HG02981 (cell line): ENCODE measurements around the gene DBNDD1.

ENCODE experiments used
- ATAC-seq: cut with Tn5 transposase; IDR thresholded peaks from one replicate; pipeline ENCODE4 v1.9.1; 2021; ENCODE audit warnings: mild to moderate bottlenecking, moderate library complexity; ENCODE audit not compliant: unreplicated experiment

DBNDD1 gene

GRCh38 chr16:90037276-90037675, 18.0 kb upstream of the DBNDD1 start:
- ATAC-seq = no peak

DNA sequence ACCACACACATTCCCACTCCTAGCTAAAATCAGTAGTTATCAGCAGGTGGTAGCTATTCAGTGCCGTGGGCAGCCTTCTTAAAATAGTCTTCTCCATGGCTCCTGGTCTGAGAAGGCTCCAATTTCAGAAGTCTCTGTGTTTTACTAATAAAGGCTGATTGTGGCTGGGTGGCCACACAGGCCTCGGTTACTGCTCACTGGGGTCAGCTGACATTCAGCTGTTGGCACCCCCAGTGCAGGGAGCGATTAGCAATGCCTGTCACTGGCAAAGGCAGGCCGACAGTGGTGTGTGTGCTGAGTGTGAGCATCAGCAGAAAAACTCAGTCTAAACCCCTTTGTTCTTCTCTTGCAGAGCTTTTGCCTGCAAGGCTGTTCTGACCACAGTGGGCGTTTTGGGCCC, 16.6 kb upstream of the DBNDD1 start:
- no peak for ATAC-seq

- no peak for ATAC-seq
Observed at GRCh38 chr16:90034504-90034903, 15.2 kb upstream of the DBNDD1 start.

DNA sequence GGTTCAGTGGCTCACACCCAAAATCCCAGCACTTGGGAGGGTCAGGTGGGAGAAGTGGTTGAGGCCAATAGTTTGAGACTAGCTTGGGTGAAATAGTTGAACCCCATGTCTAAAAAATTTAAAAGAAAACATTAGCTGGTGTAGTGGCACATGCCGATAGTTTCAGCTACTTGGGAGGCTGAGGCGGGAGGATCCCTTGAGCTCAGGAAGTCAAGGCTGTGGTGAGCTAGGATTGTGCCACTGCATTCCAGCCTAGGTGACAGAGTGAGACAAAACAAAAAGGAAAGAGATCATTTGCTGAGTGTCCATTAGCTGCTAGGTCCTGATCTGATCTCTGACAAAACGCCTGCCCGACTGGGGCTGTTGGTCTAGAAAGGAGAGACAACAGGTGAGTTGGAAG, 14.1 kb upstream of the DBNDD1 start:
- ATAC-seq = no peak

DNA sequence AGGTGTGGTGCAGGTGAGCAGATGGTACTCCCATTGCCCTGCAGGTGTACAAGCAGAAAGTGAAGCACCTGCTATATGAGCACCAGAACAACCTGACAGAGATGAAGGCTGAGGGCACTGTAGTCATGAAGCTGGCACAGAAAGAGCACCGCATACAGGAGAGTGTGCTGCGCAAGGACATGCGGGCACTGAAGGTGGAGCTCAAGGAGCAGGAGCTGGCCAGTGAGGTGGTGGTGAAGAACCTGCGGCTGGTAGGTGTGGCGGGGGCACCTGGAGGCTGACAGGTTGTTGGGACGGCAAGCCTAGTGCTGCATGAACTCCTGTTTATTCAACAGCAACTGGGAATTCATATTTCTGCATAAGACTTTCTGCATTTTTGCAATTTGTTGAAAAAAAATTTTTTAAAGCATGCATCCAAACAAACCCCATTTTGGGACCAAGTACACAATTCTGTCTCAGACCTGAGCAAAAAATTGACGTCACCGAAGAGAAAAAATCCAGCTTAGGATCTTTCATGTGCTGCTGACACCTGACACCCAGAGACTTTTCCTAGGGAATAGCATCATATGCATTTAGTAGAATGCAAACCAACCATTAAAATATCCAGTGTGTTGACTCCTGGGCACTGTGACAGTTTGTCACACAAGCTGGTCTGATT, 13.5 kb upstream of the DBNDD1 start:
- ATAC-seq = no peak

- ATAC-seq = no peak
Observed at GRCh38 chr16:90031931-90032673, 12.8 kb upstream of the DBNDD1 start.

GRCh38 chr16:90031186-90031930, 12.1 kb upstream of the DBNDD1 start:
- no peak for ATAC-seq

- no peak for ATAC-seq
Observed at GRCh38 chr16:90028985-90029384, 9.7 kb upstream of the DBNDD1 start.

DNA sequence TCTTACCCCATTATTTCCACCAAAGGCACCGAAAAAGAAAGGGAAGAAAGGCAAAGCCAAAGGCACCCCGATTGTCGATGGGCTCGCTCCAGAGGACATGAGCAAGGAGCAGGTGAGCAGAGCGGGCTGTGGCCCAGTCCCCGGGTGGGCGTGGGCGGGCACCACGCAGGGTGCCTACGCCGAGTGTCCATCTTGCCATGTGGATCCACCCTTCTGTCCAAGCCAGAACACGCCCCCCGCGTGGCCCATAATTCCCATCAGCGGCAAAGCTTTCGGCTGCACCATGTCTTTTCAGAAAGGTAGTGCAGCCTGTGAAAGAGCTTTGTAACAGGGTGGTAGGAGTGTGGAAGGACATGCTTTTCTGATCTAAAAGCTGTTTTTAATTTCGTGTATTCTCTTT, 8.4 kb upstream of the DBNDD1 start:
- ATAC-seq = no peak

- no peak for ATAC-seq
Observed at GRCh38 chr16:90026135-90026534, 6.9 kb upstream of the DBNDD1 start.

GRCh38 chr16:90023078-90023447, 3.8 kb upstream of the DBNDD1 start:
- no peak for ATAC-seq

GRCh38 chr16:90022209-90023077, 3.2 kb upstream of the DBNDD1 start:
- ATAC-seq = peak; percentile 61

DNA sequence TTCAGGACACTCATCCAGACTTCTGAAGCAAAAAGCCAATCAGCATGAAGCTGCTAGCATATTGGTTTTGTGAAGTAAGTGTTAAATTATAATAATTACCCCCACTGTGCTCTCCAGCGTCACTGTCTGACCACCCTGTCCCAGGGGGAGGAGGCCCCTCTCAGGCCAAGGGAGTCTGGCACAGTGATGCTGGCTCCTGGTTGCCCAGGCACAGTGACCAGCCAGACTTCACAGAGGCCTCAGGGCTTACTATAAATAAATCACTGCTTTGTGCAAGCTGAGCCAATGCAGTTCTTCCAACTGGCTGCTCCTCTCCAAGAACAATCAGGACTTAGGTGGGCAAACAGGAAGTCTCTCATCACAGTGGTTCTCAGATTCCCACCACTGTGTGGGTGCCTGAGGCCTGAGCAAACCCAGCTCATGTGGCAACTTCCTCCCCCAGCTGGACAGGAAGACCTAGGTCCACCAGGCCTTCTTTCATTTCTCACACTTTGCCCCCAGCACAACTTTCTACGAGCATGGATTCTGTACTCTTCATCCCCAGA, 1.7 kb upstream of the DBNDD1 start:
- no peak for ATAC-seq

DNA sequence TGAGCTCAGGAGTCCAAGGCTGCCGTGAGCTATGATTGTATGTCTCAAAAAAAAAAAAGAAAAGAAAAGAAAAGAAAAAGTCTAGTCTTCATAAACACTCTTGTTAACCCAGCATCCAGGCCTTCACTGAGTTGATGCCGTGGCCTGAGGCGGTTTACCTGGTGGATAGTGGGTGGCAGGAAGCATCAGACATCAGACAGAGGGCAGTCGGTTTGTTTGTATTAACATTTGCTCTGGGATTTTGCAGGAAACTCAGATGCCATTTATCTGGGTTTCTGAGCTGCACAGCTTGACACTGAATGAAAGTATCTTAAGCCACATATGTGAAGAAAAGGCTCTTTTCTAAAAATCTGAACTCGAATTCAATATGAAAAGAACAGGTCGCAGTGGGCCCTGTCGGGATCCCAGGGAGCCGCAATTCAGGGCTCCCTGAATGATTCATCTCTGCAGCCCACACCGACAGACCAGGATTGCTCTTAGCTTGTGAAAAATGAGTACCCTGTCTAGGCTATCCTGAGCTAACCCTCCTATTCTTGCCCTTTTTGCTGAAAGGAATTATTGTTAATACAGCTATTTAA, 1.1 kb upstream of the DBNDD1 start:
- ATAC-seq = no peak

- no peak for ATAC-seq
Observed at GRCh38 chr16:90019543-90020259, 445 bp upstream of the DBNDD1 start.

GRCh38 chr16:90018297-90018651, 982 bp downstream of the DBNDD1 start:
- no peak for ATAC-seq

- no peak for ATAC-seq
Observed at GRCh38 chr16:90016339-90016950, 2.8 kb downstream of the DBNDD1 start.

DNA sequence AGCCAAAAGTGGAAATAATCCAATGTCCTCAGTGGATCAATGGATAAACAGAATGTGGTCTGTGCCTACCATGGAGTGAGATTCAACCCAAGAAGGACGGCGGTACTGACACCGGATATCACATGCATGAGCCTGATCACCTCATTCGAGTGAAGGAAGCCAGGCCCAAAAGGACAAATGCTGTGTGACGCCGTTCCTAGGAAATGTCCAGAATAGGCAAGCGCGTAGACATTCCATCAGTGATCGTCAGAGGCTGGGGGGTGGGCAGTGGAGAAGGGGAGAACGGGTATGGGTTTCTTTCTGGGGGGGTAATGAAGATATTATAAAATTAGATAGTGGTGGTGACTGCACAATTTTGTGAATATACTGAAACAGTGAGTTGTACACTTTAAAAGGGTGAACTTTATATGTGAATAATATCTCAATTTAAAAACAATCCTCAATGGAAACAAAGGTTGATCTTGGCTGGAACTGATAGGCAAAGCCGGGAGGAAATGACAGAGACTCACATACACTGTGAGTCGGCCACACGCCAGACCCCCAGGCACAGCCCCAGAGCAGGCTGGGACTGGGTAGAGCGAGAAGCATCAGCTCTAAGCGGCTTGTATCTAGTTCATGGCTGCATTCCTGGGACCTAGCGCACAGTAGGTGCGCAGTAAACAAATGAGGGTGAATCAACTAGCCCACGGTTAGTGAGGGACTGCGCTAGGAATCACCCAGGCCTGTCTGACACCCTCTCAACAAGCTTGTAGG, 3.5 kb downstream of the DBNDD1 start:
- ATAC-seq = no peak
